Measurements from ENCODE around the gene EDC3. TPM values are rescaled to one million over a fixed set of nuclear protein-coding genes. Genes with fewer than 3 reads are reported as not detected.
A peak's percentile ranks its signal among the peaks of the same experiment; 100 is the strongest.
"Not testable (repeated sequence)": the region's sequence is repeated elsewhere in the genome, so short reads cannot be mapped to it uniquely, and the experiment has no call there.

The EDC3 gene
- total RNA-seq, 2 donors from 2014 or later = 20.6 to 36.8 TPM

- Histone ChIP-seq H3K4me1 (replicated peaks) (no peaks in the 10 kb centered on the region), H3K27ac (no peak overlapping the region), H3K9me3 (no peaks in the 10 kb centered on the region), H3K36me3 (peaks cover 4 to 22% of the 10 kb centered on the region in 2 donors), H3K27me3 (replicated peaks; ENCODE audit: insufficient read depth) (no peaks in the 10 kb centered on the region), H3K4me3 (no peak overlapping the region)
- intact Hi-C loops (cut with DNase I) = loop anchor here (5.0 kb wide), 3 partner anchors 65 to 320 kb away; partner anchors contain the start of gene EDC3
- 57% methylated on average over 8 of the region's 8 CpGs for WGBS
- TF ChIP-seq POLR2AphosphoS5 (IDR thresholded peaks at IDR 0.05) (no peak), CTCF (IDR thresholded peaks at IDR 0.05) (peak; percentile 54 to 72 (median 60)), POLR2A (IDR thresholded peaks at IDR 0.05) (no peak)
- peak; percentile 50 for DNase-seq (ENCODE audit: low spot score)
Measured at GRCh38 chr15:74631935-74632560, 63.8 kb downstream of the EDC3 start.

DNA sequence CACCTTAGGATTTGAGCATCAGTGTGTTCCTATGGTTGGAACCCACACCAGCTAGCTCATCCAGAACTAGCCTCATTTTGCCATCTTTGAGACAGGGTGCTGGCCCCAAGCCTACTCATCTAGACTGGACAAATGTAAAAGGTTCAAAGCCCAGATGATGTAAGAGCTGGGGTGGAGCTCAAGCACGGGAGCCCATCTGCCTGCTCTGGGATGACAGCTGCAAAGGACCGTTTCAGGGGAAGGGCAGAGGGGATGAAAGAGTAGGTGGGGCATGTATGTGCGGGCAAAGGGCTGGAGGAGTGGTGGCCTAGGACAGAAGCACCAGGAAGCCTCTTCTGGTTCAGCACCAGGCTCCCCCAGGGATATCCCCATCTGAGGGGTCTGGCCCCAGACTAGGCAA is 64.4 kb downstream of the EDC3 start:
- DNase-seq (ENCODE audit: low spot score) = no peak
- peaks cover 9 to 29% of the 10 kb centered on the region in 2 donors for H3K36me3 ChIP-seq
- H3K27ac ChIP-seq = no peak overlapping the region
- H3K27me3 ChIP-seq (replicated peaks; ENCODE audit: insufficient read depth) = no peaks in the 10 kb centered on the region
- H3K4me3 ChIP-seq = no peak overlapping the region
- intact Hi-C loops (cut with DNase I) = loop anchor here (5.0 kb wide), 3 partner anchors 66 to 321 kb away; partner anchors contain the start of gene EDC3
- no peaks in the 10 kb centered on the region for H3K9me3 ChIP-seq
- no peaks in the 10 kb centered on the region for H3K4me1 ChIP-seq (replicated peaks)
- TF ChIP-seq CTCF (IDR thresholded peaks at IDR 0.05) = no peak
- TF ChIP-seq POLR2AphosphoS5 (IDR thresholded peaks at IDR 0.05) = no peak
- TF ChIP-seq POLR2A (IDR thresholded peaks at IDR 0.05) = no peak
- 56% methylated on average over 3 of the region's 3 CpGs for WGBS

- Histone ChIP-seq H3K4me3 (no peak overlapping the region), H3K4me1 (replicated peaks) (no peaks in the 10 kb centered on the region), H3K9me3 (no peaks in the 10 kb centered on the region), H3K27me3 (replicated peaks; ENCODE audit: insufficient read depth) (no peaks in the 10 kb centered on the region), H3K27ac (no peak overlapping the region), H3K36me3 (peaks cover 9 to 32% of the 10 kb centered on the region in 2 donors)
- no peak for DNase-seq (ENCODE audit: low spot score)
- intact Hi-C loops (cut with DNase I) = loop anchor here (5.0 kb wide), 3 partner anchors 66 to 321 kb away; partner anchors contain the start of gene EDC3
- no peak for TF ChIP-seq POLR2AphosphoS5 (IDR thresholded peaks at IDR 0.05)
- no peak for TF ChIP-seq POLR2A (IDR thresholded peaks at IDR 0.05)
- no peak for TF ChIP-seq CTCF (IDR thresholded peaks at IDR 0.05)
- WGBS = 77% methylated on average over 3 of the region's 3 CpGs
Measured at GRCh38 chr15:74631087-74631385, 64.8 kb downstream of the EDC3 start.

DNA sequence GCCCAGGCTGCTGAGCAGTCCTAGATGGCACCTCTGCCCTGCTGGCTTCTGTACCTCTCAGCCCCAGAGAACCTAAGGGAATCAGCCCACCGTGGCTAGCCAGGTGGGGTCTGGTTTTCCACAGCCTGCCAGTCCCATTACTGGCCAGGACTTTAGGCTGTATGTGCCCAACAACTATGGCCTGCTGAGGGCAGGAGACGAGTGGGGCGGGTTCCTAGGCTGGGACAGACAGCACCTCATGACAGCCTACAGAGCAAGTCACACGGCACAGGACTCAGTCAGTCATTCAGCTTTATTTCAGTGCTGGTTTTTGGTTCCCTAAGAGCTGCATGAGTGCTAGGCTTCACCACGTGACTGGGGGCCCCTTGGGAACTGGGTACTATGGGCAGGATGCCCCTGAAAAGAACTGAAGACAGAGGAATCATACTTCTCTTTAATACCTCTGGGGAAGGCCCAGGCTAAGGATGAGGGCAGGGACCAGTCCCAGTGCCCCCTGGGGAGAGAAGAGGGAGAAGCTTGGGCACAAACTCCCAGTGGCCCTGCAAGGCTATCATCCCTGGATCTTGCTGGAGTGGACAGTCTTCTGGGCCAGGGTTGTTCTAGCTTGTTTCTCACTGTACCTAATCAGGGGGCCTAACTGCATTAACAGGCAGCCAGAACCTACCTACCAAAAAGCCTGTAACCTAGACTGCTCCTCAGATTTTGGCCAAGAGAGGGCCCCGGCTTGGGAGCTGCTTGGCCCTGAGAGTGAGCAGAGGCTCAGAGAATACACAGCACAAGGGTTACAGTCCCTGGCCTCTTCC is 65.3 kb downstream of the EDC3 start:
- H3K27ac ChIP-seq = no peak overlapping the region
- no peaks in the 10 kb centered on the region for H3K27me3 ChIP-seq (replicated peaks; ENCODE audit: insufficient read depth)
- H3K36me3 ChIP-seq = peaks cover 9 to 38% of the 10 kb centered on the region in 2 donors
- H3K9me3 ChIP-seq = no peaks in the 10 kb centered on the region
- TF ChIP-seq POLR2A (IDR thresholded peaks at IDR 0.05) (no peak), POLR2AphosphoS5 (IDR thresholded peaks at IDR 0.05) (no peak), CTCF (IDR thresholded peaks at IDR 0.05) (no peak)
- DNase-seq (ENCODE audit: low spot score) = no peak
- no peaks in the 10 kb centered on the region for H3K4me1 ChIP-seq (replicated peaks)
- H3K4me3 ChIP-seq = no peak overlapping the region
- intact Hi-C loops (cut with DNase I) = loop anchor here (5.0 kb wide), 3 partner anchors 67 to 322 kb away; partner anchors contain the start of gene EDC3
- WGBS = 84% methylated on average over 6 of the region's 6 CpGs

- not testable (repeated sequence) for H3K9me3 ChIP-seq; DNase-seq (ENCODE audit: low spot score); H3K27me3 ChIP-seq (replicated peaks; ENCODE audit: insufficient read depth); H3K4me3 ChIP-seq; H3K4me1 ChIP-seq (replicated peaks); H3K27ac ChIP-seq
- intact Hi-C loops (cut with DNase I) = loop anchor here (5.0 kb wide), 3 partner anchors 68 to 323 kb away; partner anchors contain the start of gene EDC3
- 75% methylated on average over 9 of the region's 10 CpGs for WGBS
- H3K36me3 ChIP-seq = peaks cover 13 to 46% of the 10 kb centered on the region in 2 donors
Measured at GRCh38 chr15:74629696-74630095, 66.1 kb downstream of the EDC3 start.

Data from prostate gland (tissue), 2 donors.